Measurements from ENCODE around the gene MT2A. TPM values are rescaled to one million over a fixed set of nuclear protein-coding genes. Genes with fewer than 3 reads are reported as not detected.
A peak's percentile ranks its signal among the peaks of the same experiment; 100 is the strongest.

Gene MT2A
- total and polyA plus RNA-seq, 3 donors from 2014 or later = 20.1 to 77.1 (median 30.7) TPM

- Histone ChIP-seq H3K4me1 (peaks cover 8% of the 10 kb centered on the region), H3K27me3 (no peaks in the 10 kb centered on the region), H3K9me3 (no peaks in the 10 kb centered on the region), H3K27ac (no peak overlapping the region), H3K4me3 (no peak overlapping the region), H3K36me3 (ENCODE audit: low read depth, missing control alignments) (no peaks in the 10 kb centered on the region)
- WGBS, 2 donors = 69 to 72% methylated on average over 9 of the region's 9 CpGs
- intact Hi-C loops (cut with DNase I; ENCODE audit: low total_unique reads) = no loop called here
- TF ChIP-seq CTCF (IDR thresholded peaks at IDR 0.05) (no peak), POLR2A (IDR thresholded peaks at IDR 0.05) (no peak)
- DNase-seq = no peak
Observed at GRCh38 chr16:56628486-56629350, 20.3 kb downstream of the MT2A start.

GRCh38 chr16:56629531-56629930 is 21.1 kb downstream of the MT2A start:
- Histone ChIP-seq H3K9me3 (no peaks in the 10 kb centered on the region), H3K27ac (no peak overlapping the region), H3K4me1 (peaks cover 8% of the 10 kb centered on the region), H3K36me3 (ENCODE audit: low read depth, missing control alignments) (no peaks in the 10 kb centered on the region), H3K27me3 (no peaks in the 10 kb centered on the region), H3K4me3 (no peak overlapping the region)
- intact Hi-C loops (cut with DNase I; ENCODE audit: low total_unique reads) = no loop called here
- TF ChIP-seq CTCF (IDR thresholded peaks at IDR 0.05) = no peak
- no peak for TF ChIP-seq POLR2A (IDR thresholded peaks at IDR 0.05)
- no peak for DNase-seq
- whole genome bisulfite sequencing, 2 donors = 86 to 91% methylated on average over 2 to 3 of the region's 3 CpGs

GRCh38 chr16:56630134-56630533 is 21.8 kb downstream of the MT2A start:
- intact Hi-C loops (cut with DNase I; ENCODE audit: low total_unique reads) = no loop called here
- DNase-seq = no peak
- Histone ChIP-seq H3K4me3 (no peak overlapping the region), H3K27ac (no peak overlapping the region), H3K27me3 (no peaks in the 10 kb centered on the region), H3K4me1 (peaks cover 8% of the 10 kb centered on the region), H3K36me3 (ENCODE audit: low read depth, missing control alignments) (no peaks in the 10 kb centered on the region), H3K9me3 (no peaks in the 10 kb centered on the region)
- no peak for TF ChIP-seq POLR2A (IDR thresholded peaks at IDR 0.05)
- no peak for TF ChIP-seq CTCF (IDR thresholded peaks at IDR 0.05)
- 83 to 87% methylated on average over 3 of the region's 3 CpGs for WGBS, 2 donors

GRCh38 chr16:56631197-56631596 is 22.8 kb downstream of the MT2A start:
- Histone ChIP-seq H3K4me1 (peaks cover 8% of the 10 kb centered on the region), H3K4me3 (no peak overlapping the region), H3K27ac (no peak overlapping the region), H3K9me3 (no peaks in the 10 kb centered on the region), H3K36me3 (ENCODE audit: low read depth, missing control alignments) (no peaks in the 10 kb centered on the region), H3K27me3 (no peaks in the 10 kb centered on the region)
- intact Hi-C loops (cut with DNase I; ENCODE audit: low total_unique reads) = no loop called here
- no peak for TF ChIP-seq CTCF (IDR thresholded peaks at IDR 0.05)
- TF ChIP-seq POLR2A (IDR thresholded peaks at IDR 0.05) = no peak
- DNase-seq = no peak
- WGBS, 2 donors = 80 to 84% methylated on average over 7 to 10 of the region's 10 CpGs

- Histone ChIP-seq H3K4me1 (peaks cover 8% of the 10 kb centered on the region), H3K27me3 (no peaks in the 10 kb centered on the region), H3K27ac (peak overlapping the region in 1 of 2 donors; percentile 69), H3K36me3 (ENCODE audit: low read depth, missing control alignments) (no peaks in the 10 kb centered on the region), H3K4me3 (peak overlapping the region; percentile 40 to 57), H3K9me3 (no peaks in the 10 kb centered on the region)
- WGBS, 2 donors = 24 to 50% methylated on average over 4 to 14 of the region's 14 CpGs
- TF ChIP-seq CTCF (IDR thresholded peaks at IDR 0.05) = no peak
- TF ChIP-seq POLR2A (IDR thresholded peaks at IDR 0.05) = no peak
- intact Hi-C loops (cut with DNase I; ENCODE audit: low total_unique reads) = no loop called here
- DNase-seq = no peak
Observed at GRCh38 chr16:56631832-56632155, 23.4 kb downstream of the MT2A start.
